Measurements from ENCODE around the gene MKRN1. TPM values are rescaled to one million over a fixed set of nuclear protein-coding genes. Genes with fewer than 3 reads are reported as not detected.
"Not testable (repeated sequence)": the region's sequence is repeated elsewhere in the genome, so short reads cannot be mapped to it uniquely, and the experiment has no call there.

The MKRN1 gene
- total and polyA plus RNA-seq, 2 experiments from 2014 or later: 68.8 to 71.5 TPM

GRCh38 chr7:140454657-140455015 lies 24.7 kb downstream of the MKRN1 start:
- peaks cover 25% of the 10 kb centered on the region for H3K36me3 ChIP-seq (ENCODE audit: low read depth)
- no peak overlapping the region for H3K27ac ChIP-seq
- no peak overlapping the region for H3K9ac ChIP-seq
- H3K4me3 ChIP-seq: no peak overlapping the region
- H3K27me3 ChIP-seq (replicated peaks; ENCODE audit: insufficient read depth): no peaks in the 10 kb centered on the region
- H3K4me1 ChIP-seq (ENCODE audit: insufficient read depth): no peaks in the 10 kb centered on the region
- H3F3A ChIP-seq (ENCODE audit: insufficient read depth): no peaks in the 10 kb centered on the region
- 91 to 93% methylated on average over 8 of the region's 8 CpGs for WGBS, 2 experiments (ENCODE audit: low coverage in 1 of 2, low lambda C conversion rate in 2 of 2, missing lambda C conversion rate in 2 of 2)
- no peaks in the 10 kb centered on the region for H4K20me1 ChIP-seq (ENCODE audit: insufficient read depth)
- H3K4me2 ChIP-seq (ENCODE audit: unreplicated experiment): no peak overlapping the region
- DNase-seq: no peak
- peaks cover 30% of the 10 kb centered on the region for H3K79me2 ChIP-seq (ENCODE audit: insufficient read depth)
- no peaks in the 10 kb centered on the region for H3K9me3 ChIP-seq (ENCODE audit: low read depth)
- no peaks in the 10 kb centered on the region for H3K9me2 ChIP-seq (ENCODE audit: insufficient read depth)
- no peak overlapping the region for H2AFZ ChIP-seq
- in situ Hi-C loops (cut with MboI): no loop called here
- TF ChIP-seq EZH2 (IDR thresholded peaks at IDR 0.05; ENCODE audit: insufficient read depth, poor library complexity, severe bottlenecking): no peak
- TF ChIP-seq EZH2phosphoT487 (IDR thresholded peaks at IDR 0.05; ENCODE audit: insufficient read depth, low read depth): no peak

GRCh38 chr7:140453785-140454656 lies 25.3 kb downstream of the MKRN1 start:
- H2AFZ ChIP-seq; H3K4me1 ChIP-seq (ENCODE audit: insufficient read depth); H3K9me3 ChIP-seq (ENCODE audit: low read depth); H4K20me1 ChIP-seq (ENCODE audit: insufficient read depth); H3K9ac ChIP-seq; in situ Hi-C loops (cut with MboI); H3K27me3 ChIP-seq (replicated peaks; ENCODE audit: insufficient read depth); DNase-seq; H3K9me2 ChIP-seq (ENCODE audit: insufficient read depth); H3K4me3 ChIP-seq; H3K27ac ChIP-seq; H3K4me2 ChIP-seq (ENCODE audit: unreplicated experiment); H3F3A ChIP-seq (ENCODE audit: insufficient read depth): not testable (repeated sequence)
- Histone ChIP-seq H3K36me3 (ENCODE audit: low read depth) (peaks cover 19% of the 10 kb centered on the region), H3K79me2 (ENCODE audit: insufficient read depth) (peaks cover 25% of the 10 kb centered on the region)
- 88% methylated on average over 9 of the region's 9 CpGs for WGBS, 2 experiments (ENCODE audit: low coverage in 1 of 2, low lambda C conversion rate in 2 of 2, missing lambda C conversion rate in 2 of 2)

- TF ChIP-seq EZH2 (IDR thresholded peaks at IDR 0.05; ENCODE audit: insufficient read depth, poor library complexity, severe bottlenecking) (no peak), EZH2phosphoT487 (IDR thresholded peaks at IDR 0.05; ENCODE audit: insufficient read depth, low read depth) (no peak)
- peaks cover 19% of the 10 kb centered on the region for H3K79me2 ChIP-seq (ENCODE audit: insufficient read depth)
- H3K27me3 ChIP-seq (replicated peaks; ENCODE audit: insufficient read depth): no peaks in the 10 kb centered on the region
- H3K27ac ChIP-seq: no peak overlapping the region
- in situ Hi-C loops (cut with MboI): no loop called here
- H3K36me3 ChIP-seq (ENCODE audit: low read depth): peaks cover 11% of the 10 kb centered on the region
- no peak overlapping the region for H3K4me3 ChIP-seq
- H4K20me1 ChIP-seq (ENCODE audit: insufficient read depth): no peaks in the 10 kb centered on the region
- H3K9me2 ChIP-seq (ENCODE audit: insufficient read depth): no peaks in the 10 kb centered on the region
- no peaks in the 10 kb centered on the region for H3K4me1 ChIP-seq (ENCODE audit: insufficient read depth)
- no peaks in the 10 kb centered on the region for H3F3A ChIP-seq (ENCODE audit: insufficient read depth)
- DNase-seq: no peak
- no peak overlapping the region for H3K9ac ChIP-seq
- H2AFZ ChIP-seq: no peak overlapping the region
- no peak overlapping the region for H3K4me2 ChIP-seq (ENCODE audit: unreplicated experiment)
- WGBS, 2 experiments (ENCODE audit: low coverage in 1 of 2, low lambda C conversion rate in 2 of 2, missing lambda C conversion rate in 2 of 2): 89 to 97% methylated on average over 4 of the region's 4 CpGs
- no peaks in the 10 kb centered on the region for H3K9me3 ChIP-seq (ENCODE audit: low read depth)
These were observed 26.0 kb downstream of the MKRN1 start for GRCh38 chr7:140453273-140453672.

GRCh38 chr7:140451716-140452115 lies 27.6 kb downstream of the MKRN1 start:
- Histone ChIP-seq H3K27ac (no peak overlapping the region), H3K9ac (no peak overlapping the region), H3F3A (ENCODE audit: insufficient read depth) (no peaks in the 10 kb centered on the region), H2AFZ (no peak overlapping the region), H3K4me2 (ENCODE audit: unreplicated experiment) (no peak overlapping the region), H4K20me1 (ENCODE audit: insufficient read depth) (no peaks in the 10 kb centered on the region), H3K9me2 (ENCODE audit: insufficient read depth) (no peaks in the 10 kb centered on the region), H3K27me3 (replicated peaks; ENCODE audit: insufficient read depth) (no peaks in the 10 kb centered on the region), H3K79me2 (ENCODE audit: insufficient read depth) (peaks cover 3% of the 10 kb centered on the region; the same call in 1 of the 2 replicates), H3K4me3 (no peak overlapping the region), H3K4me1 (ENCODE audit: insufficient read depth) (no peaks in the 10 kb centered on the region), H3K36me3 (ENCODE audit: low read depth) (peaks cover 9% of the 10 kb centered on the region), H3K9me3 (ENCODE audit: low read depth) (no peaks in the 10 kb centered on the region)
- DNase-seq: no peak
- in situ Hi-C loops (cut with MboI): no loop called here
- WGBS, 2 experiments (ENCODE audit: low coverage in 1 of 2, low lambda C conversion rate in 2 of 2, missing lambda C conversion rate in 2 of 2): 52 to 61% methylated on average over 1 of the region's 1 CpG
- no peak for TF ChIP-seq EZH2 (IDR thresholded peaks at IDR 0.05; ENCODE audit: insufficient read depth, poor library complexity, severe bottlenecking)
- TF ChIP-seq EZH2phosphoT487 (IDR thresholded peaks at IDR 0.05; ENCODE audit: insufficient read depth, low read depth): no peak

Measured in GM23248 (cell line).